GM19099 (cell line): ENCODE data around the gene ADAMTS17.

ENCODE experiments used
- POLR2A ChIP-seq: IDR thresholded peaks from 3 replicates; pipeline ENCODE4 v1.6.1; 2011; ENCODE audit warnings: low read depth; ENCODE audit not compliant: insufficient read length; ENCODE audit errors: extremely low read depth

The ADAMTS17 gene

DNA sequence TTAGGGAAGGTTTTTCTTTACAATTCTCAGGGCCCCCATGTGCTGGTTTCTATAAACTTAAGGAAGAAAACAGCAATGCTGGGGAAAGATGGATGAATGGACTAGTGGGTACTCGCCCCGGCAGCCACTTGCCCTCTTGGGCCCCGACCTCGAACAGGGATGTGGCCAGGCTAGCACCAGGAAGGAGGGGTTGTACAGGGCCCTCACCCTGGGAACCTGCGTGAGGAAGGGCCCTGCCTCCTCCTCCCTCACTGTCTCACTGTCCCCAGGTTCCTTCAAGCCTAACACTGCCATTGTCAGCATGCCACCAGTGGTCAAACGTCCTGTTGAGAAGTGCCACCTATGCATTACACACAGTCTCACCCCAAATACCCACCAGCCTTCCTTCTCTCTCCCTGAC is 9.1 kb downstream of the ADAMTS17 start:
- no peak for TF ChIP-seq POLR2A

DNA sequence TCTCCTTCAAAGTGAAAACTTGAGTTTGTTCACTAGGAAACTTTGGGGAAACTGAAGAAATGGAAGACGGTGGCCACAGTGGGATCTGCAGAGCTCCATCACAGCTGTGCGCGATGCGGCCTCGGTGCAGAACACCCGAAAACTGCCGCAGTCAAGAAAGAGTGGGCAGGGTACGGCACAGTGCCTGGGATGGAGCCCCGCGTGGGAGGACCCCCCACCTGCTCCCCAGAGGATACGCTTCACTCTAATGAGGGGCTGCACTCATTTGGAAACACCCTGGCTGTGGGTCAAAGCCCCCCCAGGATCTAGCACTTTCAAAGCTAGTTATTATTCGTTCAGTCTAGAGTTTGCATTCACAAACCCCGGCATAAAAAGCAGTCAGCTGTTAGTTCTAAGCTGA is 9.5 kb downstream of the ADAMTS17 start:
- TF ChIP-seq POLR2A: no peak

DNA sequence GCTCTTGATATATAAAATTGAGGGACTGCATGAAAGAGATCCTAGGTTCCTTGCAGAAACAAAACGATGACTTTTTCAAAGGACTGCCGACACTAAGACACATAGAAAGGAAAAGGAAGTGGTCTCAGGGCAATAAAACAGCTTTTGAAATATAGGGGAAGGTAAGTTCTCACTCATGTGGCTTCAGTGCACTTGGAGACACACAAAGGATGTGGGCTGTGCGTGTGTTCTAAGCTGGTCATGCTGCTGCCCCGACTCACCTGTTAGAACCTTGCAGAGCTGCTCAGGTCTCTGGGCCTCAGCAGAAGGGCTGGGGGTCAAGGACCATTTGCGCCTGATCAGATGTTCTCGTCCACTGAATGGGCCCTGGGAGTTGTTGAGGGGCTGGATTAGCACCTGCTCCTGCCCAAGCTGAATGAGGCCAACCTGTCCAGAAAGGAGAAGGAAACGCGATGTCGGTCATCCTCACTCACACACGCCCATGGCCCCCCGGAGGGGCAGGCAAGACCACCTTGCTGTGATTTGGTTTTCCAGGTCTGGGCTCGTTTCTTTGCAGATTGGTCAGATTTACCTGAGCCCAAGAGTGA is 11.1 kb downstream of the ADAMTS17 start:
- no peak for TF ChIP-seq POLR2A

DNA sequence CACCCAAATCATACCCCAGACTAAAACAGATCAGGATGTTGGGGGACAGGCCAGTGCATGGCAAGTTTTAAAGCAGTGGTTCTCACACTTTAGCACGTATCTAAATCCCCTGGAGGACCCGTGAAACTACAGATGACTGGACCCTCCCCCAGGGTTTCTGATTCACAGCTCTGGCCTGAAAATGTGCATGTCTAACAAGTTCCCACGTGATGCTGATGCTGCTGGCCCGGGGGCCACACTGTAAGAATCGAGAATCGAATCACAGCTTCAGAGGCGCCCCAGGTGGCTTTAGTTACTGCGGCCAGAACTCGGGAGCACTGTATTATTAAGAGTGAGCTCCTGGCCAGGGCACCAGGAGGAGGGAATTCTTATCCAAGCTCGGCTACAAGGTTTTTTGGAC is 11.6 kb downstream of the ADAMTS17 start:
- no peak for TF ChIP-seq POLR2A

DNA sequence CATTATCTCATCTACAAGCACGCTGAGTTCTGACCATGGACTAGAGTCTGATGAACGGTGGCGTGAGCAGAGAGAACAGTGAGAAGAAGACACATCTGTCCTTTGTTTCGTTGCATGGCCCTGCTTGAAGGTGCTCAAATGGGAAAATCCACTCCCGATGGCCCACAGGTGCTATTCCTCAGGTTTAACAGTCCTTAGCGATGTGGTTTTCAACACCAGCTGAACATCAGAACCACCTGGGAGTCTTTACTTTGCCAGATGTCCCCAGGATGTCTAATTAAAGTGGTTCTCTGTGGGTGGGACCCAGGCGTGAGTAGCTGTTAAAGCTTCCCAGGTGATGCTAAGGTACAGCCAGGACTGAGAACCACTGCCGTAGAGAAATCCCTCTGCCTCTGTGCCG is 13.0 kb downstream of the ADAMTS17 start:
- no peak for TF ChIP-seq POLR2A

DNA sequence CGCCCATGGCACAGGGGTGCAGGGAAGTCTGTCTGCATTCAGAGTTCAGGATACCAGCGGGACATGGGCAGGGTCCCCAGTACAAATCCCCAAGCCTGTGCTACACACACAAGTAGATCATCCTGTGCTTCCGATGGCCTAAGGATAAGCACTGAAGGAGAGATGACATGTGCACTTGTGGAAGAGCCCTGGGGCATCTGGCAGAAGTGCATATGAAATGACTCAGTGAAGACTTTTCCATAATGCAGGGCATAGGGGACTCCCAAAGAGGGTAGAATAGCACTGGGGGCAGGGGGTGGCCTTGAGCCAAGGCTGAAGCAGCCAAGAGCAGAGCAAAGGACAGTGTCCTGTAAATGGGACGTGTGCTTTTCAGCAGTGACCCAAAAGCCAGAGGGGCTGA is 22.9 kb downstream of the ADAMTS17 start:
- no peak for TF ChIP-seq POLR2A

DNA sequence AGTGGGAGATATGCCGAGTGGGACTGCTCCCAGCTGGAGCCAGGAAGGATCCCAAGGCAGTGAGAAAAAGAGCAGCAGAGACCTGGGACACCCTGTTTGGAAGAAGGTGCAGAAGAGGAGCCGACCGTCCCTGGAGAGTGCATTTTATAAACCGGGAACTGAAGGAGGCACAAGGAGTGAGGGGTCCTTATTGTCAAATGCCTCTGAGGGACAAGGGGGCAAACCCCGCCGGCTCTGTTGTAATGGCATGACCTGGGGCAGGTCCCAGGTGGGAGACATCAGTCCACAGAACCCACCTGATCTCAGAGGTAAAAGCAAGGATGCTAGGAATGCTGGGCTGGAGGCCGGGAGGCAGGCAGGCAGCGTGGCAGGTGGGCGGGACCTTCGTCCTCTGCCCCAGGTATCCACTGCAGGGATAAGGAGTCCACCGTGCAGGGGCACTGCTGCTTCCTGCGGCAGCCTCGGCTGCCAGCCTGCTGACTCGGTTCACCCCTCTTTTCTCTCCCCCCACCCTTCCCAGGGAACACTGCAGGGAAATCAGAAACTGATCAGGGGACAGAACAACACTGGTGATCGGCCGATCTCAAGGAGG is 26.9 kb downstream of the ADAMTS17 start:
- TF ChIP-seq POLR2A: no peak

DNA sequence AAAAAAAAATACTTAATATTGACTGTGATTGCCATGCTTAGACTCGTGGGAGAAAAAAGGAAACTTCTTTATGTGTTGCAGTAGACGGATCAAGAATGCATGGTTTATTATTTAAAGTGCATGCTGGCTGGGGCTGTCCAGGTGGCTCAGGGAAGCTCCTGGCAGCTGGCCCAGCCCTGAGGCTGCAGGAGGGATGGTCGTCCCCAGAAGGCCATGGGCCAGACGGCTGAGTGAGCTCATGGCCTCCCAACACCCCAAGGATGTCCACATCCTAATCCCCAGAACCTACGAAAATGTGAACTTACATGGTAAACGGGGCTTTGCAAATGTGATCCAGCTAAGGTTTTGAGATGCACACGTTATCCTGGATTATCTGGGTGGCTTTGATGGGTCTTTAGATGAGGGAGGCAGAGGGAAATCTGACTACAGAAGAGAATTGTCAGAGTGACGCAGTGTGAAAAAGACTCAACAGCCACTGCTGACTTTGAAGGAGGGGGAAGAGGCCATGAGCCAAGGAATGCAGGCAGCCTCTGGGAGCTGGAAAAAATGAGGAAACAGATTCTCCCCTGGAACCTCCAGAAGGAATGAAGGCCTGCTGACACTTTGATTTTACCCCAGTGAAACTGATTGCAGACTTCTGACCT is 29.8 kb downstream of the ADAMTS17 start:
- TF ChIP-seq POLR2A: no peak

DNA sequence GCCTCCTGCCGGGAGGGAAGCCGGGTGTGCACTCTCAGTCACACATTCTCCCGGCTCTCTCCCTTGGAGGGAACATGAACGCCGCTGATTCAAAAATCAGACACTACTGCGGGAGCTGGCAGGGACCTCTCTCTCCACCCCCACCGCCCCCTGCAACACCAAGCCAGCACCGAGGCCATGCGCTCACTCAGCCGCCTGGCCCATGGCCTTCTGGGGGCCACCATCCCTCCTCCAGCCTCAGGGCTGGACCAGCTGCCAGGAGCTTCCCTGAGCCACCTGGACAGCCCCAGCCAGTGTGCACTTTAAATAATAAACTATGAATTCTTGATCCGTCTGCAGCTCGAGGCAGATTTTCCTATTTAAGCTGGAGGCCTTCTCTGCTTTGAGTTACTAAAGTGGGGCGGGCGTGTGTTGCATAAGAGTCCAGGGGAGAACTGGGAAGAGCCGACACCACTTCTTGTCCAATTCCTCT is 30.6 kb downstream of the ADAMTS17 start:
- TF ChIP-seq POLR2A: no peak

DNA sequence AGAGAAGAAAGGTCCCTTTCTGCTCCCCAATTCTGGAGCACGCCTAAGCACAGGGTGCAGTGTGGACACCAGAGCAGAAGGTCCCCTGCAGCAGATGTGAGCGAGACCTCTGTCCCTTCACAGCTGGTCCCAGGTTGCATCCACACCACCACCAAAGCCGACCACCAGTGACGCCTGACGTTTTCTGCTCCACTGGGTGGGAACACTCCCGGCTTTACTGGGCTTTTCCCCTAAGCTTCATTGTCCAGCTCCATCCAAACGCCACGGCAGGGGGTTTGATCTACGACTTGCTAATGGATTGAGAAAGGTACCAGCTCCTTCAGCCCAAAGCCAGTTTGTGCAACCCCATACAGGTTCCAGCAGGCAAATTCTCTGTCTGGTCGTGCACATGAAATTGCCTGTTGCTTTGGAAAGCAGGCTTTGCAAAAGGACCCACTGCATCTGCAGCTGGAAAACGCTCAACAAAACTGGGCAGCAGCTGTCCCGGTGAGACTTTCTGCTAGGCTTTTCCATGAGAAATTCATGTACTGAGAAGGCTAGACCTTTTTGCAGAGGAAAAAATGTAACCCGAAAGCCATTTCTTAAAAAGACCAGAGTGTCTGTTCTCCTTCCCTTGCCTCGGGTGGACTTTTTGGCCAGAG is 31.1 kb downstream of the ADAMTS17 start:
- no peak for TF ChIP-seq POLR2A

DNA sequence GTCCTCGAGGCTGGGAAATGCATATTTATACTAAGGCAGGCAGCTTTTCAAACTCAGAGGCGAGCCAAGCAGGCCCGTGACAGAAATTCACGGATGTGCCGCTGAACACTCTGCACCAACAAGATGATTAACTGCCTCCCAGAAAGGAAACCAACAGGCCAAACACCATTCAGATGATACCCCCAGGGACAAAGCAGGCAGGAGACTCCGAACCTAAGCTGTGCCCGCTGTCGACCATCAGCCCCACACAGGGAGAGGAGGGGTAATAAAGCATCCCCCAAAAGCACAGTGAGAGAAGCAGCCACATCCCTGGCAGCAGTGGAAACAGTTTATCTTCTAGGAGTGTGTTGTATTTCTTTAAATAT is 31.8 kb downstream of the ADAMTS17 start:
- no peak for TF ChIP-seq POLR2A

DNA sequence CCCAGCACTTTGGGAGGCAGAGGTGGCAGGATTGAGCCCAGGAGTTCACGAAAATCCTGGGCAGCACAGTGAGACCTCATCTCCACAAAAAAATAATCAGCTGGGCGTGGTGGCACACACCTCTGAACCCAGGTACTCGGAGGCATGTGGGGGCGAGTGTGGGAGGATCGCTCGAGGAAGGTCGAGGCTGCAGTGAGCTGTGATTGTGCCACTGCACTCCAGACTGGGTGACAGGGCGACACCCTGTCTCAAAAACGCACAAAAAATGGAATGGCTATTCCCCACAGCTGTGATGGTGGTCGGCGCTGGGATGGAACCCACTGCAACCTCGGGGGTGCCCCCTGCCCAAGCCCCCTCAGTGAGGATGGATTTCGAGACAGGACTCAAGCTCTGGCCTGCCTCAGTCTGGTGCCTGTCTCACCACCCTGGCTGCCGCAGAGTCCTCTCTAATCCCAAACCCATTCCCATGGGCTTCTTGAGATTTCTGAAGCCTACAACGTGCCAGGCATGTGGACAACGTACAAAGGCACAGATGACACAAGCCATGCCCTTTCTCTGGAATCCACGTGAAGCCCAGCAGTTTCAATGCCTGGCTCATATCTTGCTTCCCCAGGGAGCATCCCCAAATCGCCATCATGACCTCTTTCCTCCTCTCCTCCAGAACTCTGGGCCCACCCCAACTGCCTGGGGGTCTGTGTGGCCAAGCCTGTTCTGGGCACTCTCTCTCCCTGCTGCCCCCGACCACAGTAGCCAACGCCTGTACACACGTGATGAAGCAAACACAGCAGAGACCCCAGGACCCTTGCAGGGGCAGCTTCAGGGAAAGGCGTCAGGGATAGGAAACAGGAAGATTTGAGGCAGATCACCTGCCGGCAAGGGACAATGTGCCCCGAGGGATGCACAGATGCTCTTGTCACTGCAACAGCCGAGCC is 32.4 kb downstream of the ADAMTS17 start:
- no peak for TF ChIP-seq POLR2A

DNA sequence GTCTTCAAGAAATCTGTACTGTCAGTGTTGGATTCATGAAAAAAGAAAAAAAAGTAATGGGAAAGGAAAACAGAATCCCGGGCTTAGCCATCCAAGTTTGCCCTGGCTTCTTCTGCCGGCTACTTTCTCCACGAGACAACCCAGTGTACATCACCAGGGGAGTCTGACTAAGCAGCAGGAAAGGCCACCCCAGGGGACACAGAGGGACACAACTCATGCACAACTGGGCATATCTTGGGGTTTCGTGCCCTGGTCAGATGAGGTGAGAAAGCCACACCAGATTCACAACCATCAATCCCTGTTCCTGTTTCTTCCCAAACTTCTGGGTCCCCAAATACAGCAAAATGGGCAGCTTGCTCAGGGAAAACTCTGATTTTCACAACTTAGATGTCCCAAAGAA is 33.2 kb downstream of the ADAMTS17 start:
- no peak for TF ChIP-seq POLR2A

DNA sequence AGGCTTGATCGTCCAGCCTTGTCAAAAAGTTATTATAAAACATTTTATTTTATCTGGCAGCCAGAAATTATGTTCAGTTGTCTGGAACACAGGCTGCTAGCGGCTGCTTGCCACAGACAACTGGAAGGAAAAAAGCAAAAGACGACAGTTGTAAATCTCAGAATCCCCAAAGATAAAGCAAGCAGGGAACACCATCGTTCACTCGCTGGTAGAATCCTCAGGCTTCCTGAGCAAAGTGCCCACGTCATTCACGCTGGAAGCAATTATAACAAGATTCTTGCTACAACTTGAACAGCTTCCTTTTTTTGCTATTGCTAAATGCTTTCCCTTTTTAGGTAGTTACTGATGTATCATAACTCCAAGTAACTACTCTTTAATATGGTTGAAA is 33.6 kb downstream of the ADAMTS17 start:
- no peak for TF ChIP-seq POLR2A
